WTC11 (cell line): ENCODE measurements around the gene HUS1. TPM values are rescaled to one million over a fixed set of nuclear protein-coding genes. Genes with fewer than 3 reads are reported as not detected.
A peak's percentile ranks its signal among the peaks of the same experiment; 100 is the strongest.
"Not testable (repeated sequence)": the region's sequence is repeated elsewhere in the genome, so short reads cannot be mapped to it uniquely, and the experiment has no call there.

Source experiments
- ATAC-seq: fragments of 200-7000 bp; cut with Tn5 transposase; 2 replicates; pipeline ENCODE4 v1.10.0; 2021; ENCODE audit warnings: mild to moderate bottlenecking, moderate library complexity
- CTCF ChIA-PET: fragments of 300-600 bp; sonication (Branson Sonifier 250); formaldehyde crosslinking; loops from one replicate; lab custom pipeline; 2021; ENCODE audit warnings: antibody characterized with exemption; lab: Charles Lee
- POLR2A ChIA-PET: fragments of 350-600 bp; sonication (Branson Sonifier 250); formaldehyde crosslinking; loops from one replicate; lab custom pipeline; 2021; ENCODE audit warnings: antibody characterized with exemption; lab: Charles Lee
- DNase-seq: peaks from one replicate; pipeline ENCODE4 v3.0.0; 2021; ENCODE audit warnings: low spot score
- H3K27ac Mint-ChIP-seq: 2 replicates; pipeline ENCODE4 v1.8.0; 2021; ENCODE audit warnings: mixed read lengths
- H3K27me3 Mint-ChIP-seq: 2 replicates; pipeline ENCODE4 v1.8.0; 2021; ENCODE audit warnings: low read depth, mild to moderate bottlenecking, moderate library complexity, mixed read lengths
- H3K36me3 Mint-ChIP-seq: 2 replicates; pipeline ENCODE4 v1.8.0; 2021; ENCODE audit warnings: mixed read lengths
- H3K4me1 Mint-ChIP-seq: 2 replicates; pipeline ENCODE4 v1.8.0; 2022; ENCODE audit warnings: mixed read lengths
- H3K4me3 Mint-ChIP-seq: 2 replicates; pipeline ENCODE4 v1.8.0; 2021; ENCODE audit warnings: mild to moderate bottlenecking, moderate library complexity, mixed read lengths
- H3K9me3 Mint-ChIP-seq: 2 replicates; pipeline ENCODE4 v1.8.0; 2021; ENCODE audit warnings: mixed read lengths
- ETV6 ChIP-seq: sonication (generic); formaldehyde crosslinking; IDR thresholded peaks from 2 replicates; pipeline ENCODE4 v1.8.1; 2022; ENCODE audit warnings: mild to moderate bottlenecking, missing genetic modification reagents
- JUN ChIP-seq: sonication (generic); formaldehyde crosslinking; IDR thresholded peaks from 2 replicates; pipeline ENCODE4 v1.8.0; 2023; ENCODE audit warnings: mild to moderate bottlenecking, missing genetic modification reagents
- NFATC4 ChIP-seq: fragments of 250-450 bp; sonication (Bioruptor Pico); IDR thresholded peaks from 2 replicates; pipeline ENCODE4 v1.9.0; 2021; ENCODE audit warnings: mild to moderate bottlenecking
- OVOL2 ChIP-seq: fragments of 250-450 bp; sonication (Bioruptor Pico); IDR thresholded peaks from 2 replicates; pipeline ENCODE4 v1.9.0; 2021; ENCODE audit warnings: mild to moderate bottlenecking, borderline replicate concordance
- SMAD4 ChIP-seq: sonication (generic); formaldehyde crosslinking; IDR thresholded peaks from 2 replicates; pipeline ENCODE4 v1.8.0; 2022; ENCODE audit warnings: mild to moderate bottlenecking, missing genetic modification reagents
- ZNF317 ChIP-seq: sonication (generic); formaldehyde crosslinking; IDR thresholded peaks from 2 replicates; pipeline ENCODE4 v1.8.1; 2023; ENCODE audit warnings: low read depth, mild to moderate bottlenecking, moderate library complexity, missing genetic modification reagents, borderline replicate concordance
- total RNA-seq: library from RNA; stranded (reverse); gene quantifications from 3 replicates; pipeline ENCODE4 v1.2.3, GENCODE V29; 2021
- TF ChIP-seq, protein P1 (sequence below): sonication (generic); formaldehyde crosslinking; IDR thresholded peaks from 2 replicates; pipeline ENCODE4 v1.8.0; 2023; ENCODE audit warnings: missing genetic modification reagents
- TF ChIP-seq, protein P2 (sequence below): sonication (generic); formaldehyde crosslinking; IDR thresholded peaks from 2 replicates; pipeline ENCODE4 v1.8.1; 2023; ENCODE audit warnings: mild to moderate bottlenecking, missing genetic modification reagents
- TF ChIP-seq, protein P3 (sequence below): sonication (generic); formaldehyde crosslinking; IDR thresholded peaks from 2 replicates; pipeline ENCODE4 v1.8.1; 2022; ENCODE audit warnings: low read depth, mild to moderate bottlenecking, moderate library complexity, missing genetic modification reagents, borderline replicate concordance
- TF ChIP-seq, protein P4 (sequence below): sonication (generic); formaldehyde crosslinking; IDR thresholded peaks from 2 replicates; pipeline ENCODE4 v1.8.1; 2023; ENCODE audit warnings: mild to moderate bottlenecking, missing genetic modification reagents, borderline replicate concordance
- TF ChIP-seq, protein P5 (sequence below): sonication (generic); formaldehyde crosslinking; IDR thresholded peaks from 2 replicates; pipeline ENCODE4 v1.8.1; 2022; ENCODE audit warnings: low read depth, missing genetic modification reagents, borderline replicate concordance
- TF ChIP-seq, protein P6 (sequence below): fragments of 200-600 bp; IDR thresholded peaks from 2 replicates; pipeline ENCODE4 v1.8.0; 2022; ENCODE audit warnings: antibody characterized with exemption

HUS1 gene
- total RNA-seq, 1 experiment from 2014 or later: 33.4 TPM

DNA sequence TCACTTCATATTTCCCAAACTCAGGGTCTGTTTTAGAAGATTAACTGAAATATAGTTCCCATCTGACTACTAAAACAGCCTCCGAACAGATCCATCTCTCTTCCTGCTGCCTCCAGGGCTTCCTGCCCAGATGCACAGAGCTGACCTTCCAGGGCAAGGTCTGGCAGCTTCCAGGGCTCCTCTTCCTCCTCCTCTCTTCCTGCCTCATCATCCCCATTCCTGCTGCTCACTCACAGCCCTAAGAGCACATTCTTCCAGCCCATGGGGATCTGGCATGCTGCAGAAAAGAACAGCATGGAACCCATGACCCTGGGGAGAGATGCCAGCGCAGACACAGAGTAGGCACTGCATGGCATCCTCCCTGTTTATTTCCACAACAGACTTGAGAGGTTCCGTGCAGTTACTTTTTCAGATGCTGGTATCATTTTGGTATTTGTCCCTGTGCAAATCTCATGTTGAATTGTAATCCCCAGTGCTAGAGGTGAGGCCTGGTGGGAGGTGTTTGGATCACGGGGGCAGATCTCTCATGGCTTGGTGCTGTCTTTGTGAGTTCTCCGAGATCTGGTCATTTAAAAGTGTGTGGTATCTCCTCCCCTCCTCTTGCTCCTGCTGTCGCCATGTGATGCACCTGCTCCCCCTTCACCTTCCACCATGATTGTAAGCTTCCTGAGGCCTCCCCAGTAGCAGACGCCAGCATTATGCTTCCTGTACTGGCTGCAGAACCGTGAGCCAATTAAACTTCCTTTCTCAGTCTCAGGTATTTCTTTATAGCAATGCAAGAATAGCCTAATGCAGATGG, 35.5 kb downstream of the HUS1 start:
- peak overlapping the region; percentile 45; the same call in 1 of the 2 replicates for H3K27ac Mint-ChIP-seq
- TF ChIP-seq, protein P1, sequence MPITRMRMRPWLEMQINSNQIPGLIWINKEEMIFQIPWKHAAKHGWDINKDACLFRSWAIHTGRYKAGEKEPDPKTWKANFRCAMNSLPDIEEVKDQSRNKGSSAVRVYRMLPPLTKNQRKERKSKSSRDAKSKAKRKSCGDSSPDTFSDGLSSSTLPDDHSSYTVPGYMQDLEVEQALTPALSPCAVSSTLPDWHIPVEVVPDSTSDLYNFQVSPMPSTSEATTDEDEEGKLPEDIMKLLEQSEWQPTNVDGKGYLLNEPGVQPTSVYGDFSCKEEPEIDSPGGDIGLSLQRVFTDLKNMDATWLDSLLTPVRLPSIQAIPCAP (CRISPR knock-in tag): no peak
- TF ChIP-seq, protein P2, sequence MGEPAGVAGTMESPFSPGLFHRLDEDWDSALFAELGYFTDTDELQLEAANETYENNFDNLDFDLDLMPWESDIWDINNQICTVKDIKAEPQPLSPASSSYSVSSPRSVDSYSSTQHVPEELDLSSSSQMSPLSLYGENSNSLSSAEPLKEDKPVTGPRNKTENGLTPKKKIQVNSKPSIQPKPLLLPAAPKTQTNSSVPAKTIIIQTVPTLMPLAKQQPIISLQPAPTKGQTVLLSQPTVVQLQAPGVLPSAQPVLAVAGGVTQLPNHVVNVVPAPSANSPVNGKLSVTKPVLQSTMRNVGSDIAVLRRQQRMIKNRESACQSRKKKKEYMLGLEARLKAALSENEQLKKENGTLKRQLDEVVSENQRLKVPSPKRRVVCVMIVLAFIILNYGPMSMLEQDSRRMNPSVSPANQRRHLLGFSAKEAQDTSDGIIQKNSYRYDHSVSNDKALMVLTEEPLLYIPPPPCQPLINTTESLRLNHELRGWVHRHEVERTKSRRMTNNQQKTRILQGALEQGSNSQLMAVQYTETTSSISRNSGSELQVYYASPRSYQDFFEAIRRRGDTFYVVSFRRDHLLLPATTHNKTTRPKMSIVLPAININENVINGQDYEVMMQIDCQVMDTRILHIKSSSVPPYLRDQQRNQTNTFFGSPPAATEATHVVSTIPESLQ (CRISPR knock-in tag): no peak
- TF ChIP-seq, protein P3, sequence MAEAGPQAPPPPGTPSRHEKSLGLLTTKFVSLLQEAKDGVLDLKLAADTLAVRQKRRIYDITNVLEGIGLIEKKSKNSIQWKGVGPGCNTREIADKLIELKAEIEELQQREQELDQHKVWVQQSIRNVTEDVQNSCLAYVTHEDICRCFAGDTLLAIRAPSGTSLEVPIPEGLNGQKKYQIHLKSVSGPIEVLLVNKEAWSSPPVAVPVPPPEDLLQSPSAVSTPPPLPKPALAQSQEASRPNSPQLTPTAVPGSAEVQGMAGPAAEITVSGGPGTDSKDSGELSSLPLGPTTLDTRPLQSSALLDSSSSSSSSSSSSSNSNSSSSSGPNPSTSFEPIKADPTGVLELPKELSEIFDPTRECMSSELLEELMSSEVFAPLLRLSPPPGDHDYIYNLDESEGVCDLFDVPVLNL: no peak
- TF ChIP-seq, protein P4, sequence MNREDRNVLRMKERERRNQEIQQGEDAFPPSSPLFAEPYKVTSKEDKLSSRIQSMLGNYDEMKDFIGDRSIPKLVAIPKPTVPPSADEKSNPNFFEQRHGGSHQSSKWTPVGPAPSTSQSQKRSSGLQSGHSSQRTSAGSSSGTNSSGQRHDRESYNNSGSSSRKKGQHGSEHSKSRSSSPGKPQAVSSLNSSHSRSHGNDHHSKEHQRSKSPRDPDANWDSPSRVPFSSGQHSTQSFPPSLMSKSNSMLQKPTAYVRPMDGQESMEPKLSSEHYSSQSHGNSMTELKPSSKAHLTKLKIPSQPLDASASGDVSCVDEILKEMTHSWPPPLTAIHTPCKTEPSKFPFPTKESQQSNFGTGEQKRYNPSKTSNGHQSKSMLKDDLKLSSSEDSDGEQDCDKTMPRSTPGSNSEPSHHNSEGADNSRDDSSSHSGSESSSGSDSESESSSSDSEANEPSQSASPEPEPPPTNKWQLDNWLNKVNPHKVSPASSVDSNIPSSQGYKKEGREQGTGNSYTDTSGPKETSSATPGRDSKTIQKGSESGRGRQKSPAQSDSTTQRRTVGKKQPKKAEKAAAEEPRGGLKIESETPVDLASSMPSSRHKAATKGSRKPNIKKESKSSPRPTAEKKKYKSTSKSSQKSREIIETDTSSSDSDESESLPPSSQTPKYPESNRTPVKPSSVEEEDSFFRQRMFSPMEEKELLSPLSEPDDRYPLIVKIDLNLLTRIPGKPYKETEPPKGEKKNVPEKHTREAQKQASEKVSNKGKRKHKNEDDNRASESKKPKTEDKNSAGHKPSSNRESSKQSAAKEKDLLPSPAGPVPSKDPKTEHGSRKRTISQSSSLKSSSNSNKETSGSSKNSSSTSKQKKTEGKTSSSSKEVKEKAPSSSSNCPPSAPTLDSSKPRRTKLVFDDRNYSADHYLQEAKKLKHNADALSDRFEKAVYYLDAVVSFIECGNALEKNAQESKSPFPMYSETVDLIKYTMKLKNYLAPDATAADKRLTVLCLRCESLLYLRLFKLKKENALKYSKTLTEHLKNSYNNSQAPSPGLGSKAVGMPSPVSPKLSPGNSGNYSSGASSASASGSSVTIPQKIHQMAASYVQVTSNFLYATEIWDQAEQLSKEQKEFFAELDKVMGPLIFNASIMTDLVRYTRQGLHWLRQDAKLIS (CRISPR knock-in tag): no peak
- no peak for TF ChIP-seq ZNF317 (CRISPR knock-in tag)
- TF ChIP-seq, protein P5, sequence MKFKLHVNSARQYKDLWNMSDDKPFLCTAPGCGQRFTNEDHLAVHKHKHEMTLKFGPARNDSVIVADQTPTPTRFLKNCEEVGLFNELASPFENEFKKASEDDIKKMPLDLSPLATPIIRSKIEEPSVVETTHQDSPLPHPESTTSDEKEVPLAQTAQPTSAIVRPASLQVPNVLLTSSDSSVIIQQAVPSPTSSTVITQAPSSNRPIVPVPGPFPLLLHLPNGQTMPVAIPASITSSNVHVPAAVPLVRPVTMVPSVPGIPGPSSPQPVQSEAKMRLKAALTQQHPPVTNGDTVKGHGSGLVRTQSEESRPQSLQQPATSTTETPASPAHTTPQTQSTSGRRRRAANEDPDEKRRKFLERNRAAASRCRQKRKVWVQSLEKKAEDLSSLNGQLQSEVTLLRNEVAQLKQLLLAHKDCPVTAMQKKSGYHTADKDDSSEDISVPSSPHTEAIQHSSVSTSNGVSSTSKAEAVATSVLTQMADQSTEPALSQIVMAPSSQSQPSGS: no peak
- no peak for TF ChIP-seq SMAD4 (CRISPR knock-in tag)
- no peak for TF ChIP-seq OVOL2 (CRISPR knock-in tag)
- TF ChIP-seq ETV6 (CRISPR knock-in tag): no peak
- no peak for TF ChIP-seq NFATC4 (CRISPR knock-in tag)
- TF ChIP-seq, protein P6, sequence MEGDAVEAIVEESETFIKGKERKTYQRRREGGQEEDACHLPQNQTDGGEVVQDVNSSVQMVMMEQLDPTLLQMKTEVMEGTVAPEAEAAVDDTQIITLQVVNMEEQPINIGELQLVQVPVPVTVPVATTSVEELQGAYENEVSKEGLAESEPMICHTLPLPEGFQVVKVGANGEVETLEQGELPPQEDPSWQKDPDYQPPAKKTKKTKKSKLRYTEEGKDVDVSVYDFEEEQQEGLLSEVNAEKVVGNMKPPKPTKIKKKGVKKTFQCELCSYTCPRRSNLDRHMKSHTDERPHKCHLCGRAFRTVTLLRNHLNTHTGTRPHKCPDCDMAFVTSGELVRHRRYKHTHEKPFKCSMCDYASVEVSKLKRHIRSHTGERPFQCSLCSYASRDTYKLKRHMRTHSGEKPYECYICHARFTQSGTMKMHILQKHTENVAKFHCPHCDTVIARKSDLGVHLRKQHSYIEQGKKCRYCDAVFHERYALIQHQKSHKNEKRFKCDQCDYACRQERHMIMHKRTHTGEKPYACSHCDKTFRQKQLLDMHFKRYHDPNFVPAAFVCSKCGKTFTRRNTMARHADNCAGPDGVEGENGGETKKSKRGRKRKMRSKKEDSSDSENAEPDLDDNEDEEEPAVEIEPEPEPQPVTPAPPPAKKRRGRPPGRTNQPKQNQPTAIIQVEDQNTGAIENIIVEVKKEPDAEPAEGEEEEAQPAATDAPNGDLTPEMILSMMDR: no peak
- TF ChIP-seq JUN (CRISPR knock-in tag): no peak
- H3K4me1 Mint-ChIP-seq: peaks cover 31% of the 10 kb centered on the region
- no peak for ATAC-seq
- CTCF ChIA-PET: interaction anchor here (0.7 to 2.3 kb wide), 11 partner anchors 13 to 563 kb away, joined by 3 to 25 read pairs (median 5); no protein-coding TSS in a partner anchor
- DNase-seq: no peak
- H3K36me3 Mint-ChIP-seq: no peaks in the 10 kb centered on the region
- no peak overlapping the region for H3K4me3 Mint-ChIP-seq
- POLR2A ChIA-PET: no interaction called here
- H3K27me3 Mint-ChIP-seq: no peaks in the 10 kb centered on the region
- no peaks in the 10 kb centered on the region for H3K9me3 Mint-ChIP-seq

DNA sequence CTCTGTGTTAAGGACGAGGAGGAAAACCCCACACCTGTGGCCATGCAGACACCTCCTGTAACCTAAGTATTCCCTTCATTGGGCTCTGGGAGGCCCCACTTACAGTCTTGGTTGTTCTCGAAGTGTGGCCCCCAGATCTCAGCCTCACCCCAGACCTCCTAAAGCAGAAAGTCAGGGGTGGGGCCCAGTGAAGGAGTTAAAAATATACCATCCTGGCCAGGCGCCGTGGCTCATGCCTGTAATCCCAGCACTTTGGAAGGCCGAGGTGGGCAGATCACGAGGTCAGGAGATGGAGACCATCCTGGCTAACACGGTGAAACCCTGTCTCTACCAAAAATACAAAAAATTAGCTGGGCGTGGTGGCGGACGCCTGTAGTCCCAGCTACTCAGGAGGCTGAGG, 36.8 kb downstream of the HUS1 start:
- not testable (repeated sequence) for H3K36me3 Mint-ChIP-seq, ATAC-seq, H3K9me3 Mint-ChIP-seq, H3K27ac Mint-ChIP-seq, H3K27me3 Mint-ChIP-seq, DNase-seq, H3K4me3 Mint-ChIP-seq
- peaks cover 31% of the 10 kb centered on the region for H3K4me1 Mint-ChIP-seq
- CTCF ChIA-PET: interaction anchor here (1.0 to 1.8 kb wide), 3 partner anchors 26 to 90 kb away, joined by 3 to 4 read pairs (median 4); no protein-coding TSS in a partner anchor
- POLR2A ChIA-PET: interaction anchor here (0.7 kb wide), 1 partner anchor 8 kb away, joined by 3 read pairs; no protein-coding TSS in a partner anchor
